Astrocyte (in vitro differentiated cells and primary cell): ENCODE results near the gene IFI27L1.

Experiments used
- CTCF ChIP-seq: IDR thresholded peaks from 2 replicates; pipeline ENCODE4 v1.5.1; 2011; ENCODE audit warnings: low read depth, mild to moderate bottlenecking, inconsistent platforms, low read length, moderate library complexity; ENCODE audit not compliant: insufficient read depth
- EZH2 ChIP-seq: IDR thresholded peaks from 2 replicates; pipeline ENCODE4 v1.6.1; 2012; ENCODE audit warnings: mild to moderate bottlenecking, low read length, inconsistent platforms; ENCODE audit not compliant: insufficient read depth

- TF ChIP-seq CTCF (no peak), EZH2 (no peak)
Observed at GRCh38 chr14:94059998-94060397, 21.1 kb upstream of the IFI27L1 start.
